Measurements from ENCODE around the gene ITGA1.
"Not testable (repeated sequence)": the region's sequence is repeated elsewhere in the genome, so short reads cannot be mapped to it uniquely, and the experiment has no call there.

The ITGA1 gene

GRCh38 chr5:52861368-52861767, 73.7 kb downstream of the ITGA1 start:
- TF ChIP-seq POLR2A (IDR thresholded peaks at IDR 0.05; ENCODE audit: low read length) (no peak), GATA1 (IDR thresholded peaks at IDR 0.05; ENCODE audit: low read depth, low read length) (no peak)
- no peak for DNase-seq

- TF ChIP-seq POLR2A (IDR thresholded peaks at IDR 0.05; ENCODE audit: low read length) (no peak), GATA1 (IDR thresholded peaks at IDR 0.05; ENCODE audit: low read depth, low read length) (no peak)
- no peak for DNase-seq
Observed at GRCh38 chr5:52863715-52864290, 76.1 kb downstream of the ITGA1 start.

- no peak for DNase-seq
Observed at GRCh38 chr5:52864371-52864770, 76.7 kb downstream of the ITGA1 start.

GRCh38 chr5:52864884-52865283, 77.2 kb downstream of the ITGA1 start:
- TF ChIP-seq POLR2A (IDR thresholded peaks at IDR 0.05; ENCODE audit: low read length) (no peak), GATA1 (IDR thresholded peaks at IDR 0.05; ENCODE audit: low read depth, low read length) (no peak)

More at GRCh38 chr5:52864371-52864770, 76.7 kb downstream of the ITGA1 start:
- TF ChIP-seq GATA1 (IDR thresholded peaks at IDR 0.05; ENCODE audit: low read depth, low read length) (no peak), POLR2A (IDR thresholded peaks at IDR 0.05; ENCODE audit: low read length) (no peak)

GRCh38 chr5:52865991-52866390, 78.3 kb downstream of the ITGA1 start:
- DNase-seq, result not testable (repeated sequence)

More at GRCh38 chr5:52864884-52865283, 77.2 kb downstream of the ITGA1 start:
- no peak for DNase-seq

GRCh38 chr5:52867809-52868208, 80.1 kb downstream of the ITGA1 start:
- DNase-seq, result no peak
- TF ChIP-seq POLR2A (IDR thresholded peaks at IDR 0.05; ENCODE audit: low read length) (no peak), GATA1 (IDR thresholded peaks at IDR 0.05; ENCODE audit: low read depth, low read length) (no peak)

- no peak for TF ChIP-seq POLR2A (IDR thresholded peaks at IDR 0.05; ENCODE audit: low read length)
- no peak for DNase-seq
Observed at GRCh38 chr5:52868417-52868816, 80.7 kb downstream of the ITGA1 start.

- TF ChIP-seq GATA1 (IDR thresholded peaks at IDR 0.05; ENCODE audit: low read depth, low read length), result no peak
- TF ChIP-seq POLR2A (IDR thresholded peaks at IDR 0.05; ENCODE audit: low read length), result no peak
- DNase-seq, result peak; percentile 12 to 58
Observed at GRCh38 chr5:52869391-52869790, 81.7 kb downstream of the ITGA1 start.

GRCh38 chr5:52870448-52870847, 82.7 kb downstream of the ITGA1 start:
- no peak for TF ChIP-seq GATA1 (IDR thresholded peaks at IDR 0.05; ENCODE audit: low read depth, low read length)
- no peak for TF ChIP-seq POLR2A (IDR thresholded peaks at IDR 0.05; ENCODE audit: low read length)
- DNase-seq, result no peak

GRCh38 chr5:52875827-52876226, 88.1 kb downstream of the ITGA1 start:
- DNase-seq, result no peak
- TF ChIP-seq POLR2A (IDR thresholded peaks at IDR 0.05; ENCODE audit: low read length), result no peak
- no peak for TF ChIP-seq GATA1 (IDR thresholded peaks at IDR 0.05; ENCODE audit: low read depth, low read length)

- DNase-seq, result no peak
- no peak for TF ChIP-seq GATA1 (IDR thresholded peaks at IDR 0.05; ENCODE audit: low read depth, low read length)
- no peak for TF ChIP-seq POLR2A (IDR thresholded peaks at IDR 0.05; ENCODE audit: low read length)
Observed at GRCh38 chr5:52876456-52876855, 88.7 kb downstream of the ITGA1 start.

GRCh38 chr5:52878656-52879055, 90.9 kb downstream of the ITGA1 start:
- TF ChIP-seq GATA1 (IDR thresholded peaks at IDR 0.05; ENCODE audit: low read depth, low read length) (no peak), POLR2A (IDR thresholded peaks at IDR 0.05; ENCODE audit: low read length) (no peak)
- DNase-seq, result no peak

GRCh38 chr5:52880541-52880940, 92.8 kb downstream of the ITGA1 start:
- no peak for DNase-seq
- TF ChIP-seq GATA1 (IDR thresholded peaks at IDR 0.05; ENCODE audit: low read depth, low read length), result no peak
- TF ChIP-seq POLR2A (IDR thresholded peaks at IDR 0.05; ENCODE audit: low read length), result no peak

GRCh38 chr5:52881468-52881867, 93.8 kb downstream of the ITGA1 start:
- no peak for DNase-seq
- no peak for TF ChIP-seq POLR2A (IDR thresholded peaks at IDR 0.05; ENCODE audit: low read length)
- no peak for TF ChIP-seq GATA1 (IDR thresholded peaks at IDR 0.05; ENCODE audit: low read depth, low read length)

- DNase-seq, result no peak
- TF ChIP-seq GATA1 (IDR thresholded peaks at IDR 0.05; ENCODE audit: low read depth, low read length) (no peak), POLR2A (IDR thresholded peaks at IDR 0.05; ENCODE audit: low read length) (no peak)
Observed at GRCh38 chr5:52883110-52883509, 95.4 kb downstream of the ITGA1 start.

- DNase-seq, result no peak
- TF ChIP-seq POLR2A (IDR thresholded peaks at IDR 0.05; ENCODE audit: low read length), result no peak
- no peak for TF ChIP-seq GATA1 (IDR thresholded peaks at IDR 0.05; ENCODE audit: low read depth, low read length)
Observed at GRCh38 chr5:52884453-52884852, 96.7 kb downstream of the ITGA1 start.
